HG03060 (cell line): ENCODE data around the gene PLD5.
"Not testable (repeated sequence)": the region's sequence is repeated elsewhere in the genome, so short reads cannot be mapped to it uniquely, and the experiment has no call there.

Source experiments
- ATAC-seq: cut with Tn5 transposase; IDR thresholded peaks from one replicate; pipeline ENCODE4 v1.9.1; 2021; ENCODE audit warnings: low read depth, moderate number of reproducible peaks; ENCODE audit not compliant: unreplicated experiment

The PLD5 gene

DNA sequence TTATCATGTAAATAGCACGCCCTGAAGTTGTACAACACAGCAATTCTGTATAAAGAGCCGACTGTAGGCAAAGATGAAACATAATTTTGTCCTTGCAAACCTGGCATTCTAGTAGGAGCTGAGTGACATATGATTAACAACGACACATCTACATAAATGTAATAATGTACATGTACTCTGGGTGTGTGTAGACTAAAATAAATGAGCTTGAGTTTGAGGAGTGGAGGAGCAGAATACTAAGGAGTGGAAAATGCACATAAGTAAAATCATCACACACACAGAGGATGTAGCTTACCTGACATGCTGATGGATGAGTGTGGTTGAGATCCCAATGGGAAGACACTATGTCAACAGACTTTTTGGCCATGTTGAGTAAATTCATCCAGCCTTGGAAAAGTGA lies 236.4 kb downstream of the PLD5 start:
- not testable (repeated sequence) for ATAC-seq

DNA sequence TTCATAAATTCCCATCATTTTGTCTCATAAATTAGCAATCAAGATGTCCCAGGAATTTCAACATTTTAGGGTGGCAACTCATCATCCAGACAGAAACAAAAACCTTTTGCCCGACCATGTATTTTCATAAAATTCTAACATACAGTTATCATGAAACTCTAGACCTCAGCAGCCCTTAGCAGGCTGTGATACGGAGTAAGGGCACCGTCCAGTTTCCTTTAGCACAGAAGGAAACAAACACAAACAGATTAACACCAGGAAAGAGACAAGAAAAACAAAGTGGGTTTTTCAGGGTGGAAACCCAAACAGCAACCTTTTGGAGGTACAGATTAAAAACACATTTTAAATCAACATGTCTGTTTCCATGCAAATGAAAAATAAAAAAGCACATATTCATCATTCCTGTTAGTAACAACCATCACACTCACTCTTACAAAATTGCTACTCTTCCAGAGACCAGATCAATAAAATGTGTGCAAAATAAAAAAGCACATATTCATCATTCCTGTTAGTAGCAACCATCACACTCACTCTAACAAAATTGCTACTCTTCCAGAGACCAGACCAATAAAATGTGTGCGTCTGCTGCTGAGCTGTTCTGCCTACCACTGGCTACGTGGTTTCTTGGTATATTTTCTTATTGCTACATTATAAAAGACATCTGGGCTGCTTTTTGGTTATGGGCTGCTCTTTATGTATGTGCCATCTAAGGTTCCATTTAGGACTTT lies 241.6 kb downstream of the PLD5 start:
- ATAC-seq: not testable (repeated sequence)

DNA sequence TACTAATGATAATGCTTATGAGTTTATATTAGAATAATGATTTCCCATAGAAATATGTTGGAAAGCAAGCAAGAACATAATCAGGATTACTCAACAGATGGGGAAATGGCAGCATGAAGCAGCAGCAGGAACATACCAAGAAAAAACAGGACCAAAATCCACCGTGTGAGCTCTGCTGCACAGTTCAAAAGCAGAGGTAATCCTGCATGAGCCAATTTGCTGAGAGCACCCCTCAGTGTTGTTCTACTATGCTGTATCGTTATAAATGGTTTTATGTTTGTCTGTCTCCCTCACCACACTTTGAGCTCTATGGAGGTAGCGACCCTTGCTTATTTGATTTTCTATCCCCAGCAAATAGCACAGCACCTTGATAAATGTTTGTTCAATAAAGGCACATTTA lies 246.1 kb downstream of the PLD5 start:
- not testable (repeated sequence) for ATAC-seq

DNA sequence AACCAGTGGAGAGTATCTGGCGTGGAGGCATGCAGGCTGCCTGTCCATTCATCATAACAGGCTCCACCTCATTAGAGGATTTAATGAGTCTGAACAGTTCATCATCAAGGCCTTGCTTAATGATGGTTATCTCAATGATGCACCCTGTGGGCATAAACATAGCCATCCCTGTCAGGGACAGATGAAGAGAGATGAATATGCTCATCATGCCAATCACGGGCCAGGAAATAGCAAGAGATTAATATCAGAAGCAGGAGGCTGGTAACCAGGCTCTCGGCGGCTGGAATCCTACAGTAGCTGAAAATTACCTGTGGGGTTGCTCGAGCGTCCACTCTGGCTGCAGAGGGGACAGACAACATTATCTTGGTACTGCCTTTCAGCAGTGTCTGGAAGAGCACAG lies 247.7 kb downstream of the PLD5 start:
- not testable (repeated sequence) for ATAC-seq

DNA sequence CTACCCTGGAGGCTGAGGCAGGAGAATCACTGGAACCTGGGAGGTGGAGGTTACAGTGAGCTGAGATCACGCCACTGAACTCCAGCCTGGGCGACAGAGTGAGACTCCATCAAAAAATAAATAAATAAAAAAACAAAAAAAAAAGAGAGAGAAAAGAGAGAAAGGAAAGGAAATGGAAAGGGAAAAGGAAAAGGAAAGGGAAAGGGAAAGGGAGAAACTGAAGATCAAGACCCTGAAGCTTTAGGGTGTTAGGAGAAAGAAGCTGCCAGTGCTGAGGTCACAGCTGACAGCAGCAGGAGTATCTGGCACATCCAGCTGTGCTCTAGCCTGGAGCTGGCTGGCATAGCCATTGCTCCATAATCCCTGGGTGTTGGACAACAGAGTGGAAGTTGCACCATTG lies 257.5 kb downstream of the PLD5 start:
- ATAC-seq: not testable (repeated sequence)

DNA sequence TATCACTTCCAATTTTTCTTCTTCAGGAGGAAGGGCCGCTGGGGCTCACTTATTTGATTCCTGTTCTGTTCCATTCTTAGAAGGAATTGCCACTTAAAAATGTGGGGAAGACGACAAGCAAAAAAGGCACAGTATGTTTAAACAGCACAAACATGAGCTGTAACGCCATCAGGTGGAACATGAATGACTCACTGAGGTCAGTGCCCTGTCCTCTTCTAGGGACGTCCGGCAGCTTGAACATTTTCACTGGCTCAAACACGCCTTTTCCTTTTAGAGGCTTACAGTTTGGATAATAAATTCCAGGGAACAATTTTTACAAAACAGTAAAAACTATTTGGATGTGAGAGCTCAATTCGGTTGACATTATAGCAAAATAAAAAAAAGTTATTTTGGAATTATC lies 260.1 kb downstream of the PLD5 start:
- not testable (repeated sequence) for ATAC-seq

DNA sequence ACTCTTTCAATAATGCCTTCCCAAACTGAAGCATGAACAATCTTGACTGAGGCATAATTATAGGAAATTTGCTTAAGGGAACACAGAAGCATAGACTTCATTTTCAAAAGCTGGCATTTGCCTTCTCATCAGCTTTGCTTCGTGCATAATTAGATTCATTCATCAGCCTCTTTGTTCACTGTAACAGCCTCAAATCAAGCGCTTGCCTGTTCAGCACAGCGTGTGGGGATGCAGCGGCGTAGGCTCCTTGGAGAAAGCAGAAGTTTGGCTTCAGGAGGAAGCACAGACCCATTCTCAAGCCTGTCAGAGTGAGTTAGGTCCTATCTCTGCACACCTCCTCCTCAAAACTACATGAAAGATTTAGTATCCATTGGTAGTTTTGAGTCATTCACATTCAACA lies 279.2 kb downstream of the PLD5 start:
- no peak for ATAC-seq

DNA sequence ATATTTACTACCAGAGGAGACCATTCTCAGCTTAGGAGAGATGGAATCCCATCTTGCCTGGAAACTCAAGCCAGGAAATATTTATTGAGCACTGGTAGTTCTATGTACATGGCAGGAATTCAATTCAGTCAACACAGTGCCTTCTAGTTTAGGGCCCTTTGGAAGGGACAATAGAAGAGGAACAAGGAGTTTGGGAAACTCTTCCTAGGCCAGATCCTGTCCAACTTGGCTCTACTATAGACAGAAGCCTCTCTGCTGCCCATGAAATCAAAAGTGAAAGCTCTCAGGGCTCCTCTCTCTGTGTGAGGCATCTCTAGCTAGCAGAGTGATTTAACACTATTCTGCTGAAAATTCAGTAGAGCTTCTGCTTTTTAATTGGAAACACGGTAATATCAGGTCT lies 281.0 kb downstream of the PLD5 start:
- ATAC-seq: peak; percentile 78

DNA sequence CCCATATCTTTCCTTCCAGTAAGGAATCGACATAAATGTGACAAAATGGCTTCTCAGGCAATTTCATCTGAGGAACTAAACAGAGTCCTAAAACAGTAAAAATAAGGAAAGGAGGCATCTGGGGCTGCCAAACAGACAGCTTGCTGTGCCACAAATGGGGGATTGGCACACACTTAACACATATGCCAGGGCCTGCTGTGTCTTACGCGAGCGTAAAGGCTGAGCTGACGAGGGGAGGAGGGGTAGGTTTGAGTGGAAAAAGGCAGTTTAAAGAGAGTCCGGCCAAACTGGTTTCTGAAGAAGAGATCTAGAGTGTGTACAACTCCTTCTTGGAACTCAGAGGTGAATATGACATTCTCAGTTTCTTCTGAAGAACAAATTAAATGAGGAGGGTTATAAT lies 281.5 kb downstream of the PLD5 start:
- no peak for ATAC-seq

DNA sequence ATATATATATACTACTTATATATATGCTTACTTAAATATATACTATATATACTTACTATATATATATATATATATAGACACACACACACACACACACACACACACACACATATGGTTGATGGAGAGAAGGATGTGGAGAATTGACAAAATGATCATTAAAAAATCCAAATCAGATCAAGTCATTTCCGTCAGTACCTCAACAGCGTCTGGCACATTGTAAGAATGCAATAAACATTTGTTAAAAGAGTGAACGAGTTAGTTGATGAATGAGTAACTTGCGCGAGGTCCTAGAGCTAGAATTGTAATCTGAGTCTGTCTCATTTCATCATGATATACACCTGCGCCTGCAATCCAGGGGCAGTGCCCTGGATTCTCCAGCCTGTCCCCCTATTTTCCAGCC lies 282.6 kb downstream of the PLD5 start:
- no peak for ATAC-seq

DNA sequence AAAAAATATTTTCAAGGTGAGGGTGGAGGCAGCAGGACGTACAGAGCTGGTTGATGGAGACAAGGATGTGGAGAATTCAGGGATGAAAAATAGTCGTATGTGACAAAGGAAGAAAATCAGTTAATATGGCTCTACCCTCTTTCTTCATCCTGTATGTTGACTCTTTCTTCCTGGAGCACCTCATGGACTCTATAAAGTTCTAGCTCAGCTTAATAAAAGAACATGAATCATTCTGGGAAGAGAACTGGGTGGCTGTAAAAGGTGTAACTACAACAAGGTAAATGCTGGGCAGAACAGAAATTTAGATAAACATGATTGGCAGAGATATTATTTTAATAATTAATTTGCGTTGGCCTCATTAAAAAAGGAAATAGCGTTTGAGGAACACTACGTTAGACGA lies 283.8 kb downstream of the PLD5 start:
- no peak for ATAC-seq

DNA sequence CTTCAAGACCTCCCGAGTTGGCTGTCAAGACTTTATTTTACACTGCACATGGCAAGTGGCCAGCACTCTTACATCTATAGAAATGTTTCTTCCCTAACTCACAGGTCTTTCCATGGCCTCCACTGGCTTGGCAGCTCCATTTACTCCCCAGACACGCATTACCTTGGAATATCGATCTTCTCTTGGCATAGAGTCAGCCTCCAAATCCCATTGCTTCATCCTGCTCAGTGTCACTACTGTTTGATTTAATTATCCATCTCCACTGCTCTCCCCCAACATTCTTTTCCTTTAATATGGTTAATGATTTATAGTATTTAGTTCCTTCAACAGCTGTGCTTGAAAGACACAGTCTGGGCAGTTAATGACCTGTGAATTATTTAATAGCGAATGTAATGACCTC lies 284.4 kb downstream of the PLD5 start:
- no peak for ATAC-seq

DNA sequence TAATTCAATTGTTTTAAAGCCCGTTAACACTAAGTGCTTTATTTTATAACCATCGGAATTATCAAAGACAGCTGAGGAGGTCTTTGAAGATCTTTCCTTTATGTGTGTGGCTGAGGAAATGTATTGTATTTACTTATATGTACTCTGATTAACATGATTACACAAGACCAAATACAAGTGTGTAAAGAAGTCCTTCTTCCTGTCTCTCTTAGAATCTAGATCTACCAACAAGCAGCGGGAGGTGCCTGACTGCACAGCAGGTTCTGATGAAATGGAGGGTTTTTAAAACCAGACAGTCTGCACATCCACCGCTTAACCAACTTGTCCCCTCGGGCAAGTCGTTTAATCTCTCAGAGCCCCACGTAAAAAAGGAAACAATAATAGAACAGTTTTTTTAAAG lies 285.1 kb downstream of the PLD5 start:
- no peak for ATAC-seq

DNA sequence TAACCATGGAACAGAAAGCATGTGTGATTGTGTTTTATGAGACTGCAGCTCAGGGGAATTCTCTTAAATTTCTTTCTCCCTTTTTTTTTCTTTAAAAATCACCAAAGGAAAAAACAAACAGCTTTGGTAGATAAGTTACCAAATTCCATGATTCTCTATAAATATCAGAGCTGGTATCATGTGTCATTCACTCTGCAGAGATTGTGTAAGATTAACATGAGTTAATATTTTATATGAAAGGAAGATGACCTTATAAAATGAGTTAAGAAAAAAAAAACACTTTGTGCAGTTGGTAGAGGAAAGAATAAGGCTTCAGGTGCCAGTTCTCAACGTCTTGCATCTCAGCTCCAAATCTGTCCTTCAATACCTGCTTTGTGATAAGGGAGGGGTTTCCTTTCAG lies 287.4 kb downstream of the PLD5 start:
- no peak for ATAC-seq

DNA sequence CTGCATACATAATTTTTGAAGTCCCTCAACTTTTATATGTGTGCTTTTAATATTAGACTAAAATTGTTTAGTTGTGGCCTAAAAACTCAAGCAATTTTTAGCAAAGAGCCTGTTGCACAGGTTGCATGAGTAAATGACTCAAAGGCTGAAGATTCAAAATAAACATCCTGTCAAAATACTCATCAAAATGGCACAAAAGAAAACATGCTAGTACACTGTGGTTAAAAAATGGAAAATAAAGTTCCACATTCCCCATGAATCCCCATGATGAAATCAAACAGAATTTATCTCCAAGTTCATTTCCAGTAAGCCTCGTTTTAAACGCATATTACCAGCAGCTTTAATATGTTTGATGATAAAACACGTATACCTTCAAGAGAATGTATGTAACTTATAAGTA lies 295.5 kb downstream of the PLD5 start:
- no peak for ATAC-seq

DNA sequence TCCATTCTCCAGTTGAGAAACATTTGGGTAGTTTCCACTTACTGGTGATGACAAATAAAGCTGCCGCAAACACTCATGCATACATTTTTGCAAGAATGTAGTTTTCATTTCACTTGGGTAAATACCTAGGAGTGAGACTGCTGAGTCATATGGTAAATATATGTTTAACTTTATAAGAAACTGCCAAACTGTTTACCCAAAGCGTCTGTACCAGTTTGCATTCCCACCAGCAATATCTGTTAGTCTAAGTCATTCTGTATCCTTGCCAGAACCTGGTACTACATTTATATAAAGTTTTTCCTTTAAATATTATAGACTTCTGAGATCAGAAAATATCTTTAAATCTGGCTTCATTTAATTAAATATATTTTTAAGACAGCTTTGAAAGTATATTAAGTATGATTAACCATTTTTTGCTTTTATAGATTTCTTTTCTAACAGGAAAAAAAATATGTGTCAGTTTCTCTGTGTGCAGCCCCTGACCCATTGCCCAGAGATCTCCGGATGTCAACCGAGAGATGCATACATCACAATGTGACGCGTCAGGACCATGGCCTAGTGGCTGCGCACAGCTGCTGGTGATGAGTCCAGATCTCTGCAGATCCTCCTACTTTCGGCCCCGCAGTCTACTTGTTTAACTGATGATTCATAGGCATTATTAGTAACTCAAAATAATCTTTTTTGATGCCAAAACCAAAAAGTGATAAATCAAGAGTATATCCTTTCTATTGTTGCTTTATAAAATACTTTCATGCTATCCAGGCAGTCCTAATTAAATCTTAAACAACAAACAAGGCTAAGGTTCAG lies 298.5 kb downstream of the PLD5 start:
- no peak for ATAC-seq

DNA sequence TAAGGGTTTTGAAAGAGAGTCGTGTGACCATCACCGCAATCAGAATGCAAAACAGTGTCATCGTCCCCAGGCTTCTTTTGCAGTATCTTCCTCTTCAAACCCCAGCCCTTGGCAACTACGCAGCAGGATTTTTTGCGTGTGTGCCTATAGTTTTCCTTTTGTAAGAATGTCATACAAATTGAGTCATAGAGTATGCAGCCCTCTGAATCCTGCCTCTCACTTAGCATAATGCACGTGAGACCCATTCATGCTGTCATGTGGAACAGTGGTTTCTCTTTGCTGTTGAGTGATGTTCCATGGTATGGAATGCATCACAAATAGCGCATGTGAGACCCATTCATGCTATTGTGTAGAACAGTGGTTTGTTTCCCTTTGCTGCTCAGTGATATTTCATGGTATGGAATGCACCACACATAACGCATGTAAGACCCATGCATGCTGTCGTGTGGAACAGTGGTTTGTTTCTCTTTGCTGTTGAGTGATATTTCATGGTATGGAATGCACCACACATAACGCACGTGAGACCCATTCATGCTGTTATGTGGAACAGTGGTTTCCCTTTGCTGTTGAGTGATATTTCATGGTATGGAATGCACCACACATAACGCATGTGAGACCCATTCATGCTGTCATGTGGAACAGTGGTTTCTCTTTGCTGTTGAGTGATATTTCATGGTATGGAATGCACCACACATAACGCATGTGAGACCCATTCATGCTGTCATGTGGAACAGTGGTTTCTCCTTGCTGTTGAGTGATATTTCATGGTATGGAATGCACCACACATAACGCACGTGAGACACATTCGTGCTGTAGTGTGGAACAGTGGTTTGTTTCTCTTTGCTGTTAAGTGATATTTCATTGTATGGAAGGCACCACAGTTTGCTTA lies 299.4 kb downstream of the PLD5 start:
- ATAC-seq: not testable (repeated sequence)

DNA sequence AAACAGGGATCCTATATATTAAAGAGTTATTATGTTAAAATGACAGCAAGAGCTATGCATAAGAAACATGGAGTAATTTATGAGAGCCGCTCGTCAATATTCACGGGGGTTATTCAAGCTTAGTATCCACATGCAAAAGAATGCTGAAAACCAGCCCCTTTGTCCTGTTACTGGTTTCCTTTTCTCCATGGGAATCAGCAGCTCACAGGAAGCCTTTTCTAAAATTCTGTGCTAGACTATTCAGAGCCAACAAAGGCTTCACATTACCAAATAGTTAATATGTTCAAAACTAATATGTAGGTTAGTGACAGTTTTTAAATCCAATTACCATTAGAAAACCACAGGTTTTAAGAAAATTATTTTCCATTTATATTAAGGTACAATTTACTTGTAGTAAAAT lies 300.0 kb downstream of the PLD5 start:
- no peak for ATAC-seq

DNA sequence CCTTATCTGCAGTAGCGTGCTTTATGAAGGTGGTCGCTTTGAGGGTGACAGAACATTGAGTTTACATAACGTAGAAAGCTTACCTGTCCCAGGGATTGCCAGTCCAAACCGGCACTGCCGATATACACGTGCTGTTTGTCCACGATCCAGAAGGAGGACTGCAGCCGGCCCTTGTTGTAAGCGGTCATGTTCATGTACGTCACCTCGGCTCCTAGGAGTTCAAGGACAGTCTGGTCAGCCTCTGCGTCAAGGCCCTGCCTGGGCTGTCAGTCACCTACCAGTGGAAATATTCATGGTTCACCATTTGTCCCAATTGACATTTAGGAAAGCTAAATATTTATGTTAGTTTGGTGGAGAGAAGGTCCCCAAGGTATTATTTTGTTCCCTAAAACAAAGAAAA lies 304.6 kb downstream of the PLD5 start:
- ATAC-seq: no peak

DNA sequence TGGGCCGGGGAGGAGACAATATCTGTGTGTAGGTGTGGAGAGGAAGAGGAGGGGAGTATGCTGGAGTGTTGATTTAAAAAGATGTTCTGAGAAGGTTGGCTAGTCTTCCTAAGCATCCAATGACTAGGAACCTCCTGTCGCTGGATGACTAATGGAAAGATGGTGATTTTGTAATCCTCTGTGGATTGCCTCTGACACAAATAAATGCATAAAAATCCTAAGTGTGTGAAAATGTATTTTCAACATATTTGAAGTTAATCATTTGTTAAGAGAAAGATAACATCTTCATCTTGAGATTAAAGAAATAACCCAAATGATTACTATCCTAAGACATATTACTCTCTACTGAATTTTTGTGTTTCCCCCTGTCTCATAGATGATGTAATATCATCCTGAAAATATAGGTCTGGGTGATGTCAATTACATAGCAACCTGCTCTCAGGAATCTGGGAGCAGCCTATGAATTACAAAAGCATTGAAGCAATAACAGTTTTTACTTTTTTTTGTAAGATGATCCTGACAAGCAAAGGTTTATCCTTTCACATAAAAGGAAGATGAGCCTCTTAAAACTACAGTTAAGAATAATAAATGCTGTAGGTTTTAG lies 305.1 kb downstream of the PLD5 start:
- ATAC-seq: no peak

DNA sequence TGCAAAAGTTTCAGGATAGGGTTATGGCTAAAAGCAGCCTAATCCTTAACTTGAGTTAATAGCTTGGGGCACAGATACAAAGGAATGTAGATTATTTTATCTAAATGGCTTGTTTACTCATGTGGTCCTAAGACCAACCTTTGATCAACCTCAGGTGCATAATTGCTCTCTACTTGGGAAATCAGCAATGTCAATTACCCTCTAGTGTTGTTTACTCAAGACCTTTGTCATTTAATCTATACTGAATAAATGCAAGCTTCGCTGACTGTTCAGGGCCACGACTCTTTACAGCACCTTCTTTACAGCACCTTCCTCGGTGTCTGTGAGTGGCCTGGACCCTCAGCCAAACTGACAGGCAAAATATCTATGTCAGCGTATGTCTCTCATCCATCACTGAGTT lies 308.1 kb downstream of the PLD5 start:
- ATAC-seq: no peak
